K562 (cell line): ENCODE measurements around the gene RGMA. TPM values are rescaled to one million over a fixed set of nuclear protein-coding genes. Genes with fewer than 3 reads are reported as not detected.

Source experiments
- ATAC-seq: fragments of 200-7000 bp; cut with Tn5 transposase; 3 replicates; pipeline ENCODE4 v1.9.1; 2020; ENCODE audit warnings: moderate library complexity
- BruUV-seq: library from RNA; stranded (reverse); fragments of 400-500 nt; replicated peaks from 2 replicates; lab custom pipeline; 2021; lab: Mats Ljungman, UMichigan
- CTCF ChIA-PET: fragments of 300-600 bp; formaldehyde crosslinking; extraction: SDS; loops from one replicate; lab custom pipeline; 2021; ENCODE audit warnings: low intra/inter-chr PET ratio; lab: Yijun Ruan, JAX
- POLR2A ChIA-PET: fragments of 300-600, 350-650 bp; sonication (Branson Sonifier 250); formaldehyde crosslinking; extraction: SDS; loops from one replicate; lab custom pipeline; 2021; ENCODE audit warnings: antibody characterized with exemption, inconsistent platforms; lab: Yijun Ruan, JAX
- DNase-seq, 4 experiments: peaks; one replicate each; pipeline versions ENCODE4 v3.0.0 to v3.0.0-alpha.2; 2011 to 2018; ENCODE audit warnings: low spot score in 3 of 4, mixed read lengths in 3 of 4; ENCODE audit errors: extremely low read depth in 1 of 4
- FAIRE-seq: peaks from 2 replicates; lab custom pipeline; 2011; peaks lifted over from hg19 to GRCh38; lab: Jason Lieb, UNC
- H2AFZ ChIP-seq: 2 replicates; pipeline ENCODE4 v1.6.0; 2011; ENCODE audit warnings: low read depth, low read length, control low read depth, inconsistent platforms
- H3K27ac ChIP-seq: fragments of 200-600 bp; 3 replicates; pipeline ENCODE4 v1.8.0; 2011; ENCODE audit warnings: low read depth, mild to moderate bottlenecking, control low read depth, inconsistent platforms, low read length, moderate library complexity, mixed read lengths; ENCODE audit errors: extremely low read depth
- H3K27me3 ChIP-seq, 2 experiments: fragments of 300-600 bp in 1 of 2; 2 replicates in 1 of 2; 3 replicates in 1 of 2; pipeline versions ENCODE4 v1.6.0 to v1.8.0; 2011; ENCODE audit warnings: inconsistent platforms in 2 of 2, low read length in 2 of 2, mild to moderate bottlenecking in 1 of 2, mixed read lengths in 1 of 2, moderate library complexity in 1 of 2; ENCODE audit not compliant: control insufficient read depth in 2 of 2, insufficient read depth in 2 of 2
- H3K36me3 ChIP-seq: fragments of 300-600 bp; 3 replicates; pipeline ENCODE4 v1.8.0; 2011; ENCODE audit warnings: mild to moderate bottlenecking, low read length, inconsistent platforms; ENCODE audit not compliant: control insufficient read depth, insufficient read depth
- H3K4me1 ChIP-seq, 2 experiments: fragments of 200-600 bp in 1 of 2; replicated peaks in 1 of 2; 2 replicates in 1 of 2; 3 replicates in 1 of 2; pipeline versions ENCODE4 v1.5.1 to v1.8.0; 2011; ENCODE audit warnings: inconsistent platforms in 2 of 2, low read length in 2 of 2, mild to moderate bottlenecking in 1 of 2, mixed read lengths in 1 of 2, moderate library complexity in 1 of 2; ENCODE audit not compliant: control insufficient read depth in 2 of 2, insufficient read depth in 2 of 2
- H3K4me2 ChIP-seq: 2 replicates; pipeline ENCODE4 v1.6.1; 2011; ENCODE audit warnings: low read length, control low read depth, inconsistent platforms, mixed read lengths; ENCODE audit not compliant: insufficient read depth
- H3K4me3 ChIP-seq: fragments of 200-600 bp; sonication (generic), shearing (Covaris generic); 2 replicates; pipeline ENCODE4 v1.5.1; 2016; ENCODE audit warnings: control low read depth, inconsistent platforms
- H3K79me2 ChIP-seq: fragments of 200-600 bp; 3 replicates; pipeline ENCODE4 v1.8.0; 2011; ENCODE audit warnings: low read length, inconsistent platforms; ENCODE audit not compliant: control insufficient read depth, insufficient read depth
- H3K9ac ChIP-seq, 2 experiments: 2 replicates each; pipeline versions ENCODE4 v1.6.0 to v1.6.1; 2011; ENCODE audit warnings: low read depth in 2 of 2, low read length in 2 of 2, control low read depth in 1 of 2, inconsistent platforms in 1 of 2, mild to moderate bottlenecking in 1 of 2, mixed read lengths in 1 of 2; ENCODE audit not compliant: insufficient read depth in 1 of 2
- H3K9me1 ChIP-seq: one replicate; pipeline ENCODE4 v1.6.0; 2011; ENCODE audit warnings: inconsistent platforms, mild to moderate bottlenecking, low read length, moderate library complexity; ENCODE audit not compliant: control insufficient read depth, insufficient read depth
- H3K9me3 ChIP-seq: replicated peaks from 2 replicates; pipeline ENCODE4 v1.5.1; 2011; ENCODE audit warnings: low read depth, low read length, inconsistent platforms; ENCODE audit not compliant: control insufficient read depth, insufficient read depth
- H4K20me1 ChIP-seq: replicated peaks from 2 replicates; pipeline ENCODE4 v1.6.1; 2011; ENCODE audit warnings: low read length, inconsistent platforms, mixed read lengths; ENCODE audit not compliant: control insufficient read depth, insufficient read depth
- ELK1 ChIP-seq: sonication (generic); formaldehyde crosslinking; IDR thresholded peaks from 2 replicates; pipeline ENCODE4 v1.8.1; 2022; ENCODE audit warnings: missing genetic modification reagents
- KAT2B ChIP-seq: IDR thresholded peaks from one replicate; pipeline ENCODE4 v1.6.1; 2012; ENCODE audit warnings: low read depth, mild to moderate bottlenecking, control low read depth, inconsistent platforms, low read length, moderate library complexity
- KLF6 ChIP-seq: fragments of 250-450 bp; sonication (Bioruptor Pico); IDR thresholded peaks from 2 replicates; pipeline ENCODE4 v1.4.0; 2020; ENCODE audit warnings: mild to moderate bottlenecking, moderate library complexity, borderline replicate concordance
- L3MBTL2 ChIP-seq: fragments of 450-650 bp; IDR thresholded peaks from 2 replicates; pipeline ENCODE4 v1.6.1; 2016; ENCODE audit warnings: mild to moderate bottlenecking, moderate library complexity
- LARP7 ChIP-seq: fragments of 450-650 bp; IDR thresholded peaks from 2 replicates; pipeline ENCODE4 v1.6.1; 2016
- MXI1 ChIP-seq: IDR thresholded peaks from 2 replicates; pipeline ENCODE4 v1.6.1; 2011; ENCODE audit warnings: low read depth, mild to moderate bottlenecking, improper control_type of control experiment, low read length
- RBM39 ChIP-seq: fragments of 200-400 bp; formaldehyde crosslinking; optimal IDR thresholded peaks from 2 replicates; pipeline ENCODE3; 2018; ENCODE audit warnings: low read depth, low read length
- SIN3A ChIP-seq, 2 experiments: fragments of 150-350 bp in 1 of 2; IDR thresholded peaks; 2 replicates each; pipeline ENCODE4 v1.6.1; 2011 to 2016; ENCODE audit warnings: borderline replicate concordance in 2 of 2, low read depth in 2 of 2, low read length in 2 of 2, mild to moderate bottlenecking in 2 of 2, moderate library complexity in 2 of 2; ENCODE audit not compliant: control insufficient read depth in 1 of 2
- SP1 ChIP-seq: sonication (generic); formaldehyde crosslinking; IDR thresholded peaks from 2 replicates; pipeline ENCODE4 v1.8.1; 2022; ENCODE audit warnings: mild to moderate bottlenecking, missing genetic modification reagents
- TARDBP ChIP-seq: fragments of 450-650 bp; IDR thresholded peaks from 2 replicates; pipeline ENCODE4 v1.6.1; 2016
- WGBS: fragments of 100-300 bp; shearing (Covaris generic); methylation state at CpG from one replicate; pipeline ENCODE4 v1.1.6; 2016; ENCODE audit warnings: low coverage, mixed read lengths; ENCODE audit not compliant: insufficient coverage; ENCODE audit errors: missing lambda C conversion rate; 5-methylcytosine and 5-hydroxymethylcytosine counted together
- in situ Hi-C: fragments of 300-500 bp; cut with MboI; formaldehyde crosslinking; loops from 4 replicates; pipeline ENCODE4 v1.15.0; 2018; ENCODE audit warnings: inconsistent platforms, mixed read lengths
- intact Hi-C: fragments of 100-400 bp; cut with micrococcal nuclease; formaldehyde crosslinking; loops from 2 replicates; pipeline ENCODE4 v1.14.2; 2022
- polyA plus RNA-seq, 8 experiments: library from polyadenylated mRNA; depleted of rRNA in 4 of 8; stranded (reverse) in 5 of 8; unstranded in 3 of 8; fragments of >200 nt; fragmentation: Nextera tagmentation in 2 of 8; fragmentation: Illumina TruSeq in 1 of 8; extraction: Ambion mirVana in 2 of 8; extraction: Trizol in 1 of 8; gene quantifications; 2 replicates each; pipeline versions ENCODE4 v1.2.1 to v1.2.3, GENCODE V29; 2011 to 2014; ENCODE audit warnings: inconsistent platforms in 1 of 8, missing spikeins in 1 of 8
- total RNA-seq, 7 experiments: library from RNA; depleted of rRNA in 6 of 7; stranded (reverse); fragments of >200 nt in 6 of 7; fragmentation: Illumina TruSeq in 2 of 7; extraction: Trizol in 2 of 7; gene quantifications; 2 replicates each; pipeline versions ENCODE4 v1.2.1 to v1.2.3, GENCODE V29; 2011 to 2021; ENCODE audit warnings: low replicate concordance in 1 of 7
- TF ChIP-seq, protein P1 (sequence below): fragments of 250-450 bp; sonication (Bioruptor Pico); IDR thresholded peaks from 2 replicates; pipeline ENCODE4 v1.9.0; 2021; ENCODE audit warnings: mild to moderate bottlenecking
- TF ChIP-seq, protein P2 (sequence below): sonication (generic); formaldehyde crosslinking; IDR thresholded peaks from 2 replicates; pipeline ENCODE4 v1.5.0; 2020; ENCODE audit warnings: missing genetic modification reagents

Gene RGMA
- total and polyA plus RNA-seq, 9 of the 15 experiments (the other 6 are each of a cell fraction or from before 2014, with no cell fraction given), result 0.03 to 0.05 (median 0.03) TPM; not detected in 6

DNA sequence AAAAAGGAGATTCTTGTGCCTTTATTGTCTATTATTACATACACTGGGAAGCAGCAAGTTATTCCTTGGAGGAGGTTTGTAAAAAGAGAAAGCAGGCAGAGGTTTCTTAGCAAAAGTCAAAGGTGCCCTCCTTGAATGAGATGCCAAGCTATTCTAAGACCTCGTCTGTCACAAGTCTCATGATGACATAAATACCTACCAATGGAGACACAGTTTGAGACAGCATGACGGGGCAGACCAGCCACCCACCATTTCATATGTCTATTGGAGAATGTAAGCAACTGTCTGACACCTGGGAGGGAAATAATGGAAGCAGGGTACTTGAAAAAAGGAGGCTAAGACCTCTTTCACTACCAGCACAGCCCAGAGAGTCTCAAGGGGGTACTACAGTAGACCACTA is 2.2 kb downstream of the RGMA start:
- WGBS, result 0% methylated on average over 2 of the region's 2 CpGs
- DNase-seq (no peak), ATAC-seq (no peak), FAIRE-seq (no peak)
- H3K4me3 ChIP-seq, result no peak overlapping the region
- ChIA-PET CTCF (no interaction called here), POLR2A (no interaction called here)
- intact Hi-C loops, result no loop called here
- H3K4me1 ChIP-seq, result peaks cover 0 to 11% of the 10 kb centered on the region in 2 experiments; a peak in 1 of 5 replicates
- no peak overlapping the region for H2AFZ ChIP-seq
- H3K4me2 ChIP-seq, result no peak overlapping the region
- H3K79me2 ChIP-seq, result no peaks in the 10 kb centered on the region
- no TSS peak for BruUV-seq
- H3K9ac ChIP-seq, result no peak overlapping the region
- no peaks in the 10 kb centered on the region for H3K9me1 ChIP-seq
- H3K27me3 ChIP-seq, result peaks cover 4 to 13% of the 10 kb centered on the region in 2 experiments; a peak in 3 of 5 replicates
- H4K20me1 ChIP-seq, result no peaks in the 10 kb centered on the region
- in situ Hi-C loops, result no loop called here
- no peak overlapping the region for H3K27ac ChIP-seq
- no peaks in the 10 kb centered on the region for H3K36me3 ChIP-seq
- H3K9me3 ChIP-seq, result no peaks in the 10 kb centered on the region
- no peak for TF ChIP-seq SP1
- no peak for TF ChIP-seq LARP7
- no peak for TF ChIP-seq SIN3A (IDR thresholded peaks at IDR 0.05; ENCODE audit: borderline replicate concordance in 2 of 2, control insufficient read depth in 1 of 2, low read depth in 2 of 2, low read length in 2 of 2)
- no peak for TF ChIP-seq ELK1 (CRISPR knock-in tag)
- no peak for TF ChIP-seq TARDBP
- TF ChIP-seq MXI1, result no peak
- no peak for TF ChIP-seq KAT2B
- TF ChIP-seq, protein P1, sequence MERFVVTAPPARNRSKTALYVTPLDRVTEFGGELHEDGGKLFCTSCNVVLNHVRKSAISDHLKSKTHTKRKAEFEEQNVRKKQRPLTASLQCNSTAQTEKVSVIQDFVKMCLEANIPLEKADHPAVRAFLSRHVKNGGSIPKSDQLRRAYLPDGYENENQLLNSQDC, result no peak
- TF ChIP-seq KLF6 (CRISPR knock-in tag), result no peak
- TF ChIP-seq, protein P2, sequence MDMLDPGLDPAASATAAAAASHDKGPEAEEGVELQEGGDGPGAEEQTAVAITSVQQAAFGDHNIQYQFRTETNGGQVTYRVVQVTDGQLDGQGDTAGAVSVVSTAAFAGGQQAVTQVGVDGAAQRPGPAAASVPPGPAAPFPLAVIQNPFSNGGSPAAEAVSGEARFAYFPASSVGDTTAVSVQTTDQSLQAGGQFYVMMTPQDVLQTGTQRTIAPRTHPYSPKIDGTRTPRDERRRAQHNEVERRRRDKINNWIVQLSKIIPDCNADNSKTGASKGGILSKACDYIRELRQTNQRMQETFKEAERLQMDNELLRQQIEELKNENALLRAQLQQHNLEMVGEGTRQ (CRISPR knock-in tag), result no peak
- no peak for TF ChIP-seq L3MBTL2
- no peak for TF ChIP-seq RBM39
- TF ChIP-seq, all 486 proteins: peak for 0
